Caco-2 (cell line): ENCODE data around the gene SORCS2. TPM values are rescaled to one million over a fixed set of nuclear protein-coding genes. Genes with fewer than 3 reads are reported as not detected.

Source experiments
- BruUV-seq: library from RNA; stranded (reverse); fragments of 400-500 nt; replicated peaks from 2 replicates; lab custom pipeline; 2021; lab: Mats Ljungman, UMichigan
- CTCF ChIA-PET: fragments of 300-600 bp; sonication (Branson Sonifier 250); formaldehyde crosslinking; loops from one replicate; lab custom pipeline; 2022; ENCODE audit warnings: antibody characterized with exemption; lab: Charles Lee
- POLR2A ChIA-PET: fragments of 300-600 bp; sonication (Branson Sonifier 250); formaldehyde crosslinking; loops from one replicate; lab custom pipeline; 2022; ENCODE audit warnings: antibody characterized with exemption; lab: Charles Lee
- DNase-seq, 2 experiments: peaks; one replicate each; pipeline versions ENCODE4 v3.0.0 to v3.0.0-alpha.2; 2020 to 2022
- H3K27me3 ChIP-seq: replicated peaks from 2 replicates; pipeline ENCODE4 v1.6.0; 2011; ENCODE audit warnings: low read length; ENCODE audit not compliant: control insufficient read depth, insufficient read depth
- H3K36me3 ChIP-seq: 2 replicates; pipeline ENCODE4 v1.5.1; 2011; ENCODE audit warnings: low read length; ENCODE audit not compliant: control insufficient read depth, insufficient read depth
- H3K4me1 ChIP-seq: fragments of 250-450 bp; sonication (Bioruptor Pico); 2 replicates; pipeline ENCODE4 v1.5.1; 2020; ENCODE audit warnings: mild to moderate bottlenecking
- H3K4me3 ChIP-seq: 2 replicates; pipeline ENCODE4 v1.5.1; 2011; ENCODE audit warnings: low read depth, mild to moderate bottlenecking, control low read depth, low read length
- H3K9me3 ChIP-seq: fragments of 250-450 bp; sonication (Bioruptor Pico); 2 replicates; pipeline ENCODE4 v1.5.1; 2020; ENCODE audit warnings: mild to moderate bottlenecking, moderate library complexity
- H3K27ac Mint-ChIP-seq: one replicate; pipeline ENCODE4 v1.8.0; 2022; ENCODE audit warnings: mixed read lengths; ENCODE audit not compliant: unreplicated experiment
- H3K27me3 Mint-ChIP-seq: one replicate; pipeline ENCODE4 v1.8.0; 2022; ENCODE audit warnings: mixed read lengths; ENCODE audit not compliant: insufficient read depth, unreplicated experiment
- H3K36me3 Mint-ChIP-seq: one replicate; pipeline ENCODE4 v1.8.0; 2022; ENCODE audit warnings: mild to moderate bottlenecking, mixed read lengths; ENCODE audit not compliant: insufficient read depth, unreplicated experiment
- H3K4me1 Mint-ChIP-seq: one replicate; pipeline ENCODE4 v1.8.0; 2022; ENCODE audit warnings: low read depth, mixed read lengths; ENCODE audit not compliant: unreplicated experiment
- H3K4me3 Mint-ChIP-seq: one replicate; pipeline ENCODE4 v1.8.0; 2022; ENCODE audit warnings: mild to moderate bottlenecking, moderate library complexity, mixed read lengths; ENCODE audit not compliant: unreplicated experiment
- H3K9me3 Mint-ChIP-seq: one replicate; pipeline ENCODE4 v1.8.0; 2022; ENCODE audit warnings: mixed read lengths; ENCODE audit not compliant: unreplicated experiment
- intact Hi-C: fragments of 100-400 bp; cut with micrococcal nuclease; formaldehyde crosslinking; loops from one replicate; pipeline ENCODE4 v1.10.0; 2022; ENCODE audit not compliant: unreplicated experiment
- total RNA-seq: library from RNA; stranded (reverse); gene quantifications from 2 replicates; pipeline ENCODE4 v1.2.3, GENCODE V29; 2022
- TF ChIP-seq, protein P1 (sequence below), 2 experiments: fragments of 200-600 bp in 1 of 2; IDR thresholded peaks; 1 replicate in 1 of 2; 2 replicates in 1 of 2; pipeline versions ENCODE4 v1.5.1 to v1.8.0; 2011 to 2022; ENCODE audit warnings: antibody characterized with exemption in 1 of 2, control low read depth in 1 of 2, inconsistent platforms in 1 of 2, low read depth in 1 of 2, low read length in 1 of 2, mild to moderate bottlenecking in 1 of 2, moderate library complexity in 1 of 2; ENCODE audit not compliant: insufficient read depth in 1 of 2, severe bottlenecking in 1 of 2, unreplicated experiment in 1 of 2

SORCS2 gene
- total RNA-seq, 1 experiment from 2014 or later: 1.6 TPM

DNA sequence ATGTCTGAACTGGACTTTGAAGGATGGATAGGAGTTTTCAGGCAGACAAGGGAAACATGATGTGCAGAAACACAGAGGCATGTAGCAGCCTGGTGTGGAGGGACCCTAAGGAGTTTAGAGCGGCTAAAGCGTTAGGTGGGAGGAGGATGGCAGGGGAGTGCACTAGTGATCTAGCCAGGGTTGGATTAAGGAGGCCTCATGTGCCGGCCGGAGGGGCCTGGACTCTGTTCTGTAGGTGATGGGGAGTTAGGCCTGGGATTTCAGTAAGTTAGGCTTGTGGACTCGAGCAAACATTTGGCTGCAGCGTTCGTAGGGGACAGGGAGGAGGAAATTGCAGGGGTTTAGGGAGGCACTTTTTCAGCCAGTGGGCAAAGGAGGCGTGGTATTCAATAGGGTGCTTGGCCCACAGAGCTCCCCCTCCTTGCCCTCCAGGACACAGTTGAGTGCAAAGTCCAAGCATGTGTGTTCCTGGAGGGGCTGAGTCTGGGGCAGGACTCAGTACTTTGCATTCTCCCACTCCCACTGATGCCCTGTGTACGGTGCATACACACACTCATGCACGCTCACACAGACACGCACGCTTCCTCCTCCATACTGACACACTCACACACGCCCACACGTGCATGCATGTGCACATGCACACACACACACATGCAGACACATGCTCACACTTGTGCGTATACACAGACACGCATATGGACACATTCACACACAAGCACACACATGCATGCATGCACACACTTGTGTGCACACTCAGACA lies 223.8 kb downstream of the SORCS2 start:
- CTCF ChIA-PET: interaction anchor here (0.7 kb wide), 1 partner anchor 19 kb away, joined by 3 read pairs; no protein-coding TSS in a partner anchor
- peaks cover 36% of the 10 kb centered on the region for H3K4me1 Mint-ChIP-seq
- no peak overlapping the region for H3K4me3 Mint-ChIP-seq
- Histone ChIP-seq H3K4me1 (peaks cover 24% of the 10 kb centered on the region), H3K27me3 (no peaks in the 10 kb centered on the region), H3K36me3 (no peaks in the 10 kb centered on the region), H3K4me3 (no peak overlapping the region), H3K9me3 (no peaks in the 10 kb centered on the region)
- no peaks in the 10 kb centered on the region for H3K27me3 Mint-ChIP-seq
- TF ChIP-seq, protein P1, sequence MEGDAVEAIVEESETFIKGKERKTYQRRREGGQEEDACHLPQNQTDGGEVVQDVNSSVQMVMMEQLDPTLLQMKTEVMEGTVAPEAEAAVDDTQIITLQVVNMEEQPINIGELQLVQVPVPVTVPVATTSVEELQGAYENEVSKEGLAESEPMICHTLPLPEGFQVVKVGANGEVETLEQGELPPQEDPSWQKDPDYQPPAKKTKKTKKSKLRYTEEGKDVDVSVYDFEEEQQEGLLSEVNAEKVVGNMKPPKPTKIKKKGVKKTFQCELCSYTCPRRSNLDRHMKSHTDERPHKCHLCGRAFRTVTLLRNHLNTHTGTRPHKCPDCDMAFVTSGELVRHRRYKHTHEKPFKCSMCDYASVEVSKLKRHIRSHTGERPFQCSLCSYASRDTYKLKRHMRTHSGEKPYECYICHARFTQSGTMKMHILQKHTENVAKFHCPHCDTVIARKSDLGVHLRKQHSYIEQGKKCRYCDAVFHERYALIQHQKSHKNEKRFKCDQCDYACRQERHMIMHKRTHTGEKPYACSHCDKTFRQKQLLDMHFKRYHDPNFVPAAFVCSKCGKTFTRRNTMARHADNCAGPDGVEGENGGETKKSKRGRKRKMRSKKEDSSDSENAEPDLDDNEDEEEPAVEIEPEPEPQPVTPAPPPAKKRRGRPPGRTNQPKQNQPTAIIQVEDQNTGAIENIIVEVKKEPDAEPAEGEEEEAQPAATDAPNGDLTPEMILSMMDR (IDR thresholded peaks at IDR 0.05; ENCODE audit: insufficient read depth in 1 of 2, low read depth in 1 of 2, low read length in 1 of 2, severe bottlenecking in 1 of 2, unreplicated experiment in 1 of 2): no peak
- H3K9me3 Mint-ChIP-seq: peaks cover 6% of the 10 kb centered on the region
- intact Hi-C loops: no loop called here
- DNase-seq: no peak
- POLR2A ChIA-PET: no interaction called here
- H3K36me3 Mint-ChIP-seq: peaks cover 7% of the 10 kb centered on the region
- no peak overlapping the region for H3K27ac Mint-ChIP-seq
- no TSS peak for BruUV-seq

DNA sequence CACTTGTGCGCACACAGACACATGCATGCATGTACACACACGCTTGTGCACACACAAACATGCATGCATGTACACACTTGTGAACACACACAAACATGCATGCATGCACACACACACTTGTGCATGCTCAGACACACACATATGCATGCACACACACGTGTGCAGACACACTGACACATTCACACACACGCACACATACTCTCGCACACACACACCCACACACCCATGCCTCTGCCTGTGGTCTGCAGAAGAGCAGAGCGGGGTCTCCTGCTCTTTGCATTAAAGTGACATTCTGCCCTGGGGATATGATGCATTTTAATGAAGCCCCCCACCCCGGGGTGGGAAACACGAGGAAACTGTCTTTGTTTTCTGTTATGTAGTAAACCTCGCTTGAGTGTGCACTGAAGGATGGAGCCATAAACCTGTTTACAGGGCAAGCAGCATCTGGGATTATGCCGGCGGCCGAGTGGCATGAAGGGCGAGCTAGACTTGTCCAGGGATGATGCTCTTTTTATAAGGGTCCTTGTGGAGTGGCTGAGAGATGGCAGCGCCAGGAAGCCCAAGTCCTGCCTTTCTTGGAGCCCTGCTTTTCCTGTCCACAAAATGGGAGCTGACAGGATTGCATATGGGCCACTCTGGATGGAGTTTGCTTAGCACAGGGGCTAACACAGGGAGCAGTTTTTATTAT lies 224.6 kb downstream of the SORCS2 start:
- no TSS peak for BruUV-seq

DNA sequence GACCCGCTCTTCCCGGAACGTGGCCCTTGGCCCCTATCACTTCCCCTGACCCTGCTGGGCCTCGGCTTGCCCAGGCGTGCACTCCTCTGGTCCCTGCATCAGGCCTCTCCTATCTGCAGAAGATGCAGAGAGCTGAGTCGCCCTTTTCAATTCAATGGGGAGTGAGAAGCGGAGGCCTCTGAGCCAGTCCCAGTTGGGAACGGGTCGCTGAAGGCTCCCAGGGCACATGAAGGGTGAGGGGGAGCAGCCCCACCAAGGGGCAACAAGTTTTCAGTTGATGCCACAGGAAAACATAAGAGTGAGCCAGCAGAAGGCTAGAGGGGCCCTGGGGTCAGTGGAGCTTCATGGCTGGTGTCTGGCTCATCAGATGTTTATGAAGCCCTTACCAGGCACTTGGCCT lies 225.3 kb downstream of the SORCS2 start:
- Mint-ChIP-seq H3K27ac (no peak overlapping the region), H3K36me3 (peaks cover 4% of the 10 kb centered on the region), H3K9me3 (no peaks in the 10 kb centered on the region), H3K27me3 (no peaks in the 10 kb centered on the region), H3K4me3 (no peak overlapping the region), H3K4me1 (peaks cover 31% of the 10 kb centered on the region)
- BruUV-seq: no TSS peak
- ChIA-PET CTCF (no interaction called here), POLR2A (interaction anchor here (0.8 kb wide), 1 partner anchor 18 kb away, joined by 3 read pairs; no protein-coding TSS in a partner anchor)
- no peaks in the 10 kb centered on the region for H3K9me3 ChIP-seq
- peaks cover 24% of the 10 kb centered on the region for H3K4me1 ChIP-seq
- no peaks in the 10 kb centered on the region for H3K36me3 ChIP-seq
- TF ChIP-seq, protein P1 (IDR thresholded peaks at IDR 0.05; ENCODE audit: insufficient read depth in 1 of 2, low read depth in 1 of 2, low read length in 1 of 2, severe bottlenecking in 1 of 2, unreplicated experiment in 1 of 2): no peak
- peak in 1 of 2 experiments; percentile 21 for DNase-seq
- H3K27me3 ChIP-seq: no peaks in the 10 kb centered on the region
- H3K4me3 ChIP-seq: no peak overlapping the region
- intact Hi-C loops: no loop called here

More for the DNA sequence above, 224.6 kb downstream of the SORCS2 start:
- no peak overlapping the region for H3K27ac Mint-ChIP-seq
- CTCF ChIA-PET: no interaction called here
- H3K9me3 Mint-ChIP-seq: no peaks in the 10 kb centered on the region
- TF ChIP-seq, protein P1 (IDR thresholded peaks at IDR 0.05; ENCODE audit: insufficient read depth in 1 of 2, low read depth in 1 of 2, low read length in 1 of 2, severe bottlenecking in 1 of 2, unreplicated experiment in 1 of 2): no peak
- Histone ChIP-seq H3K36me3 (no peaks in the 10 kb centered on the region), H3K4me3 (no peak overlapping the region), H3K4me1 (peaks cover 24% of the 10 kb centered on the region), H3K27me3 (no peaks in the 10 kb centered on the region), H3K9me3 (no peaks in the 10 kb centered on the region)
- H3K36me3 Mint-ChIP-seq: peaks cover 4% of the 10 kb centered on the region
- intact Hi-C loops: no loop called here
- H3K27me3 Mint-ChIP-seq: no peaks in the 10 kb centered on the region
- H3K4me1 Mint-ChIP-seq: peaks cover 31% of the 10 kb centered on the region
- no peak overlapping the region for H3K4me3 Mint-ChIP-seq
- POLR2A ChIA-PET: interaction anchor here (0.8 kb wide), 1 partner anchor 19 kb away, joined by 3 read pairs; no protein-coding TSS in a partner anchor
- DNase-seq: no peak
